IMR-90 (cell line): Measurements from ENCODE around the gene TBC1D22A. TPM values are rescaled to one million over a fixed set of nuclear protein-coding genes. Genes with fewer than 3 reads are reported as not detected.
"Not testable (repeated sequence)": the region's sequence is repeated elsewhere in the genome, so short reads cannot be mapped to it uniquely, and the experiment has no call there.

Source experiments
- ATAC-seq: fragments of 200-7000 bp; cut with Tn5 transposase; 2 replicates; pipeline ENCODE4 v1.9.1; 2020; ENCODE audit warnings: low read depth, mild to moderate bottlenecking, moderate library complexity
- BruUV-seq: library from RNA; stranded (reverse); fragments of 400-500 nt; replicated peaks from 2 replicates; lab custom pipeline; 2021; lab: Mats Ljungman, UMichigan
- CTCF ChIA-PET: fragments of 300-600 bp; formaldehyde crosslinking; extraction: SDS; loops from one replicate; lab custom pipeline; 2021; ENCODE audit warnings: antibody characterized with exemption; lab: Yijun Ruan, JAX
- POLR2A ChIA-PET: fragments of 300-600 bp; sonication (Branson Sonifier 250); formaldehyde crosslinking; loops from one replicate; lab custom pipeline; 2022; ENCODE audit warnings: antibody characterized with exemption; ENCODE audit not compliant: unreplicated experiment; lab: Charles Lee
- DNase-seq: peaks from one replicate; pipeline ENCODE4 v3.0.0; 2013
- H2AFZ ChIP-seq: replicated peaks from 2 replicates; pipeline ENCODE3; 2013; ENCODE audit warnings: low read length, mild to moderate bottlenecking; ENCODE audit not compliant: poor library complexity
- H2AK5ac ChIP-seq: 2 replicates; pipeline ENCODE4 v1.6.1; 2013; ENCODE audit warnings: low read depth, low read length, inconsistent platforms
- H2AK9ac ChIP-seq: replicated peaks from 2 replicates; pipeline ENCODE3; 2013; ENCODE audit warnings: mild to moderate bottlenecking, low read depth, low read length, moderate library complexity; ENCODE audit not compliant: poor library complexity
- H2BK120ac ChIP-seq: 2 replicates; pipeline ENCODE4 v1.6.1; 2013; ENCODE audit warnings: low read depth, low read length, inconsistent platforms
- H2BK15ac ChIP-seq: 3 replicates; pipeline ENCODE4 v1.6.1; 2013; ENCODE audit warnings: low read depth, low read length, inconsistent platforms
- H2BK20ac ChIP-seq: 2 replicates; pipeline ENCODE4 v1.6.1; 2013; ENCODE audit warnings: low read depth, mild to moderate bottlenecking, inconsistent platforms, low read length, moderate library complexity
- H2BK5ac ChIP-seq: 2 replicates; pipeline ENCODE4 v1.6.1; 2013; ENCODE audit warnings: mild to moderate bottlenecking, low read depth, low read length, inconsistent platforms; ENCODE audit not compliant: poor library complexity, severe bottlenecking
- H3K14ac ChIP-seq: replicated peaks from 2 replicates; pipeline ENCODE4 v1.6.1; 2013; ENCODE audit warnings: low read depth, low read length, inconsistent platforms
- H3K18ac ChIP-seq: 2 replicates; pipeline ENCODE4 v1.6.1; 2013; ENCODE audit warnings: low read depth, low read length, control low read depth
- H3K23ac ChIP-seq: 2 replicates; pipeline ENCODE4 v1.6.1; 2013; ENCODE audit warnings: low read depth, low read length, inconsistent platforms
- H3K27ac ChIP-seq: 2 replicates; pipeline ENCODE4 v1.5.1; 2013; ENCODE audit warnings: mild to moderate bottlenecking, control low read depth, low read length; ENCODE audit not compliant: insufficient read depth
- H3K27me3 ChIP-seq: 2 replicates; pipeline ENCODE4 v1.6.1; 2013; ENCODE audit warnings: low read length; ENCODE audit not compliant: control insufficient read depth, insufficient read depth
- H3K36me3 ChIP-seq: 2 replicates; pipeline ENCODE4 v1.6.1; 2013; ENCODE audit warnings: low read length, mixed read lengths; ENCODE audit not compliant: control insufficient read depth, insufficient read depth
- H3K4ac ChIP-seq: 2 replicates; pipeline ENCODE4 v1.6.1; 2013; ENCODE audit warnings: low read depth, low read length, inconsistent platforms
- H3K4me1 ChIP-seq: 2 replicates; pipeline ENCODE4 v1.6.1; 2013; ENCODE audit warnings: low read length, mixed read lengths; ENCODE audit not compliant: control insufficient read depth, insufficient read depth
- H3K4me2 ChIP-seq: 2 replicates; pipeline ENCODE4 v1.6.1; 2013; ENCODE audit warnings: low read depth, mild to moderate bottlenecking, control low read depth, low read length, moderate library complexity
- H3K4me3 ChIP-seq: 2 replicates; pipeline ENCODE4 v1.5.1; 2013; ENCODE audit warnings: low read depth, mild to moderate bottlenecking, control low read depth, low read length, moderate library complexity; ENCODE audit not compliant: insufficient read depth
- H3K56ac ChIP-seq: 2 replicates; pipeline ENCODE4 v1.6.1; 2013; ENCODE audit warnings: low read length, inconsistent platforms; ENCODE audit not compliant: insufficient read depth; ENCODE audit errors: extremely low read depth
- H3K79me1 ChIP-seq, 2 experiments: 2 replicates each; pipeline ENCODE4 v1.6.1; 2013; ENCODE audit warnings: low read length in 2 of 2, inconsistent platforms in 1 of 2, low read depth in 1 of 2
- H3K9ac ChIP-seq: 2 replicates; pipeline ENCODE4 v1.6.1; 2013; ENCODE audit warnings: low read depth, low read length, control low read depth
- H3K9me1 ChIP-seq: 2 replicates; pipeline ENCODE4 v1.6.1; 2013; ENCODE audit warnings: low read length, inconsistent platforms; ENCODE audit not compliant: insufficient read depth
- H3K9me3 ChIP-seq: 2 replicates; pipeline ENCODE4 v1.6.1; 2013; ENCODE audit warnings: low read length; ENCODE audit not compliant: control insufficient read depth, insufficient read depth
- H4K20me1 ChIP-seq: 2 replicates; pipeline ENCODE4 v1.6.1; 2013; ENCODE audit warnings: low read length, inconsistent platforms; ENCODE audit not compliant: insufficient read depth
- H4K5ac ChIP-seq: 2 replicates; pipeline ENCODE4 v1.6.1; 2013; ENCODE audit warnings: mild to moderate bottlenecking, low read depth, low read length, control low read depth
- H4K8ac ChIP-seq, 2 experiments: 2 replicates each; pipeline ENCODE4 v1.6.1; 2013; ENCODE audit warnings: low read depth in 2 of 2, low read length in 2 of 2, control low read depth in 1 of 2, inconsistent platforms in 1 of 2
- H4K91ac ChIP-seq: 2 replicates; pipeline ENCODE4 v1.6.1; 2013; ENCODE audit warnings: low read depth, low read length, inconsistent platforms; ENCODE audit not compliant: insufficient read depth
- WGBS, 2 experiments: methylation state at CpG; one replicate each; pipeline versions ENCODE4 v1.1.5 to v1.1.7; 2013; ENCODE audit warnings: missing lambda C conversion rate in 2 of 2; ENCODE audit not compliant: insufficient read length in 1 of 2; ENCODE audit errors: extremely low coverage in 2 of 2; 5-methylcytosine and 5-hydroxymethylcytosine counted together
- dilution Hi-C: fragments of 300-500 bp; cut with HindIII; formaldehyde crosslinking; loops from one replicate; pipeline ENCODE4 v1.14.3; 2018; ENCODE audit warnings: low sequenced_read_pairs; ENCODE audit not compliant: unreplicated experiment
- in situ Hi-C: fragments of 300-500 bp; cut with MboI; formaldehyde crosslinking; loops from 3 replicates; pipeline ENCODE4 v1.14.3; 2019; ENCODE audit warnings: low sequenced_read_pairs, inconsistent platforms, mixed read lengths
- intact Hi-C: fragments of 100-400 bp; cut with micrococcal nuclease; formaldehyde crosslinking; loops from 2 replicates; pipeline ENCODE4 v1.10.0; 2022
- polyA plus RNA-seq, 3 experiments: library from polyadenylated mRNA; depleted of rRNA; stranded (reverse); fragments of >200 nt; gene quantifications; 2 replicates each; pipeline ENCODE4 v1.2.3, GENCODE V29; 2012; ENCODE audit warnings: low replicate concordance in 1 of 3
- total RNA-seq: library from RNA; depleted of rRNA; stranded (reverse); fragments of >200 nt; gene quantifications from 2 replicates; pipeline ENCODE4 v1.2.3, GENCODE V29; 2012

The TBC1D22A gene
- total and polyA plus RNA-seq, 2 of the 4 experiments (the other 2 are of a cell fraction), result 9.0 to 16.7 TPM

DNA sequence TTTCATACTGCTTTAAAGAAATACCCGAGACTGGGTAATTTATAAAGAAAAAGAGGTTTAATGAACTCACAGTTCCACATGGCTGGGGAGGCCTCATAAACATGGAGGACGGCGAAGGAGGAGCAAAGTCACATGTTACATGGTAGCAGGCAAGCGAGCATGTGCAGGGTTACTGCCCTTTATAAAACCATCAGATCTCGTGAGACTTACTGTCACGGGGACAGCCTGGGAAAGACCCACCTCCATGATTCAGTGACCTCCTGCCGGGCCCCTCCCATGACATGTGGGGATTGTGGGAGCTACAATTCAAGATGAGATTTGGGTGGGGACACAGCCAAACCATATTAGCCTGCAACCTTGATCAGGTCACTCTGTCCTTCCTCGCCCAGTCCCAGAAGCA is 378.5 kb downstream of the TBC1D22A start:
- intact Hi-C loops, result not testable (repeated sequence)

More for the DNA sequence above, 378.5 kb downstream of the TBC1D22A start:
- H2AK9ac ChIP-seq, H2BK20ac ChIP-seq, H2BK5ac ChIP-seq, CTCF ChIA-PET, H4K8ac ChIP-seq, H2BK15ac ChIP-seq, H3K14ac ChIP-seq, H3K9me3 ChIP-seq, H4K91ac ChIP-seq, BruUV-seq, H3K27ac ChIP-seq, H3K79me1 ChIP-seq, H3K56ac ChIP-seq, dilution Hi-C loops, H2BK120ac ChIP-seq, H3K23ac ChIP-seq, H4K20me1 ChIP-seq, H2AK5ac ChIP-seq, POLR2A ChIA-PET, H3K9ac ChIP-seq, H2AFZ ChIP-seq, DNase-seq, H3K18ac ChIP-seq, H3K36me3 ChIP-seq, ATAC-seq, H3K4me2 ChIP-seq, H3K4me3 ChIP-seq, H3K27me3 ChIP-seq, H3K9me1 ChIP-seq, H3K4ac ChIP-seq, in situ Hi-C loops, H4K5ac ChIP-seq, H3K4me1 ChIP-seq: not testable (repeated sequence)
- WGBS, 2 experiments, result 90% methylated on average over 2 of the region's 8 CpGs; no CpG with 5 or more reads in 1 of the 2 experiments
